ENCODE results near the gene ALDH16A1. TPM values are rescaled to one million over a fixed set of nuclear protein-coding genes. Genes with fewer than 3 reads are reported as not detected.
A peak's percentile ranks its signal among the peaks of the same experiment; 100 is the strongest.

ALDH16A1 gene
- total RNA-seq, 4 donors from 2014 or later = 33.8 to 53.6 (median 49.1) TPM

- H3K4me3 ChIP-seq = no peak overlapping the region
- H3K9me3 ChIP-seq = no peaks in the 10 kb centered on the region
- H3K27ac ChIP-seq = no peak overlapping the region
- no peak for DNase-seq
- peaks cover 0 to 7% of the 10 kb centered on the region in 2 donors for H3K27me3 ChIP-seq
- H3K4me1 ChIP-seq = no peaks in the 10 kb centered on the region
- no peaks in the 10 kb centered on the region for H3K36me3 ChIP-seq
- TF ChIP-seq POLR2A (IDR thresholded peaks at IDR 0.05) (no peak), CTCF (IDR thresholded peaks at IDR 0.05) (no peak)
These were observed 37.2 kb upstream of the ALDH16A1 start for GRCh38 chr19:49415810-49416200.

- Histone ChIP-seq H3K27me3 (peaks cover 0 to 18% of the 10 kb centered on the region in 2 donors), H3K36me3 (no peaks in the 10 kb centered on the region)
These were observed 35.9 kb upstream of the ALDH16A1 start for GRCh38 chr19:49417088-49417487.

GRCh38 chr19:49418511-49418910, 34.5 kb upstream of the ALDH16A1 start:
- H3K27ac ChIP-seq = no peak overlapping the region
- no peaks in the 10 kb centered on the region for H3K36me3 ChIP-seq
- no peak for DNase-seq
- TF ChIP-seq CTCF (IDR thresholded peaks at IDR 0.05) = no peak
- TF ChIP-seq POLR2A (IDR thresholded peaks at IDR 0.05) = no peak
- H3K4me3 ChIP-seq = no peak overlapping the region
- H3K27me3 ChIP-seq = peaks cover 0 to 32% of the 10 kb centered on the region in 2 donors
- H3K4me1 ChIP-seq = peaks cover 3 to 20% (median 16%) of the 10 kb centered on the region in 4 donors
- no peaks in the 10 kb centered on the region for H3K9me3 ChIP-seq

More at GRCh38 chr19:49417088-49417487, 35.9 kb upstream of the ALDH16A1 start:
- H3K9me3 ChIP-seq = no peaks in the 10 kb centered on the region
- TF ChIP-seq CTCF (IDR thresholded peaks at IDR 0.05) = no peak
- no peak for TF ChIP-seq POLR2A (IDR thresholded peaks at IDR 0.05)
- peaks cover 0 to 6% (median 4%) of the 10 kb centered on the region in 4 donors for H3K4me1 ChIP-seq
- H3K4me3 ChIP-seq = no peak overlapping the region
- no peak for DNase-seq
- no peak overlapping the region for H3K27ac ChIP-seq

- Histone ChIP-seq H3K4me1 (peaks cover 3 to 21% (median 16%) of the 10 kb centered on the region in 4 donors), H3K36me3 (no peaks in the 10 kb centered on the region), H3K27ac (no peak overlapping the region), H3K4me3 (no peak overlapping the region), H3K9me3 (no peaks in the 10 kb centered on the region), H3K27me3 (peaks cover 0 to 39% of the 10 kb centered on the region in 2 donors)
- DNase-seq = no peak
- TF ChIP-seq POLR2A (IDR thresholded peaks at IDR 0.05) (no peak), CTCF (IDR thresholded peaks at IDR 0.05) (no peak)
These were observed 33.9 kb upstream of the ALDH16A1 start for GRCh38 chr19:49419173-49419572.

GRCh38 chr19:49420227-49420626, 32.8 kb upstream of the ALDH16A1 start:
- peaks cover 3 to 21% (median 16%) of the 10 kb centered on the region in 4 donors for H3K4me1 ChIP-seq
- H3K27me3 ChIP-seq = peaks cover 0 to 40% of the 10 kb centered on the region in 2 donors

More at GRCh38 chr19:49420227-49420626, 32.8 kb upstream of the ALDH16A1 start:
- DNase-seq = peak in 1 of 3 donors; percentile 23
- TF ChIP-seq POLR2A (IDR thresholded peaks at IDR 0.05) = no peak
- no peak for TF ChIP-seq CTCF (IDR thresholded peaks at IDR 0.05)
- Histone ChIP-seq H3K9me3 (no peaks in the 10 kb centered on the region), H3K27ac (no peak overlapping the region), H3K4me3 (no peak overlapping the region), H3K36me3 (no peaks in the 10 kb centered on the region)
